PC-9 (cell line): ENCODE results near the gene MANF. TPM values are rescaled to one million over a fixed set of nuclear protein-coding genes. Genes with fewer than 3 reads are reported as not detected.
"Not testable (repeated sequence)": the region's sequence is repeated elsewhere in the genome, so short reads cannot be mapped to it uniquely, and the experiment has no call there.

Experiments
- BruUV-seq: library from RNA; stranded (reverse); fragments of 400-500 nt; replicated peaks from 2 replicates; lab custom pipeline; 2021; lab: Mats Ljungman, UMichigan
- CTCF ChIA-PET: fragments of 300-600 bp; sonication (Branson Sonifier 250); formaldehyde crosslinking; loops from one replicate; lab custom pipeline; 2022; ENCODE audit warnings: antibody characterized with exemption; lab: Charles Lee
- POLR2A ChIA-PET: fragments of 300-600 bp; sonication (Branson Sonifier 250); formaldehyde crosslinking; loops from one replicate; lab custom pipeline; 2022; ENCODE audit warnings: antibody characterized with exemption; ENCODE audit not compliant: unreplicated experiment; lab: Charles Lee
- DNase-seq, 2 experiments: peaks; one replicate each; pipeline versions ENCODE4 v3.0.0 to v3.0.0-alpha.2; 2015 to 2022; ENCODE audit warnings: mixed read lengths in 1 of 2
- H2AFZ ChIP-seq: fragments of 200-600 bp; sonication (generic); 2 replicates; pipeline ENCODE4 v1.8.1; 2017; ENCODE audit warnings: antibody characterized with exemption
- H3F3A ChIP-seq: fragments of 200-600 bp; sonication (generic); 2 replicates; pipeline ENCODE4 v1.8.1; 2017; ENCODE audit warnings: antibody characterized with exemption, mild to moderate bottlenecking, low read depth; ENCODE audit not compliant: insufficient read depth
- H3K27ac ChIP-seq: fragments of 200-600 bp; sonication (generic); 2 replicates; pipeline ENCODE4 v1.6.1; 2016; ENCODE audit warnings: mixed run types
- H3K27me3 ChIP-seq: fragments of 200-600 bp; sonication (generic); 2 replicates; pipeline ENCODE4 v1.6.1; 2016; ENCODE audit warnings: low read depth, mixed run types; ENCODE audit not compliant: insufficient read depth
- H3K36me3 ChIP-seq: fragments of 200-600 bp; sonication (generic); 2 replicates; pipeline ENCODE4 v1.6.1; 2016; ENCODE audit warnings: low read depth, mixed run types
- H3K4me1 ChIP-seq: fragments of 200-600 bp; sonication (generic); replicated peaks from 2 replicates; pipeline ENCODE4 v1.6.1; 2016; ENCODE audit warnings: mixed run types; ENCODE audit not compliant: insufficient read depth
- H3K4me2 ChIP-seq: fragments of 200-600 bp; sonication (generic); 2 replicates; pipeline ENCODE4 v1.6.1; 2017; ENCODE audit warnings: mixed run types
- H3K4me3 ChIP-seq: fragments of 200-600 bp; sonication (generic); 2 replicates; pipeline ENCODE4 v1.6.1; 2016; ENCODE audit warnings: mixed run types
- H3K79me2 ChIP-seq: fragments of 200-600 bp; sonication (generic); 2 replicates; pipeline ENCODE4 v1.6.1; 2017; ENCODE audit warnings: low read depth, mixed run types
- H3K9me2 ChIP-seq: fragments of 200-600 bp; sonication (generic); 2 replicates; pipeline ENCODE4 v1.8.1; 2017; ENCODE audit warnings: mild to moderate bottlenecking; ENCODE audit not compliant: insufficient read depth
- H3K9me3 ChIP-seq: fragments of 200-600 bp; sonication (generic); 2 replicates; pipeline ENCODE4 v1.8.1; 2016; ENCODE audit warnings: low read depth; ENCODE audit not compliant: insufficient read depth
- H4K20me1 ChIP-seq: fragments of 200-600 bp; sonication (generic); 2 replicates; pipeline ENCODE4 v1.8.1; 2017; ENCODE audit not compliant: insufficient read depth
- EZH2 ChIP-seq: fragments of 200-600 bp; sonication (generic); IDR thresholded peaks from 2 replicates; pipeline ENCODE4 v1.8.0; 2017; ENCODE audit warnings: antibody characterized with exemption, low read depth
- intact Hi-C: fragments of 100-400 bp; cut with micrococcal nuclease; formaldehyde crosslinking; loops from one replicate; pipeline ENCODE4 v1.10.0; 2022; ENCODE audit not compliant: unreplicated experiment
- total RNA-seq: library from RNA; stranded (reverse); gene quantifications from 2 replicates; pipeline ENCODE4 v1.2.3, GENCODE V29; 2021
- TF ChIP-seq, protein P1 (sequence below): fragments of 200-600 bp; sonication (generic); conservative IDR thresholded peaks from 2 replicates; pipeline ENCODE4 v1.6.1; 2017; ENCODE audit warnings: mixed run types, antibody characterized with exemption, mild to moderate bottlenecking, moderate library complexity

The MANF gene
- total RNA-seq, 1 experiment from 2014 or later: 79.1 TPM

GRCh38 chr3:51386852-51387229 is 1.8 kb downstream of the MANF start:
- no peaks in the 10 kb centered on the region for H3K9me3 ChIP-seq
- intact Hi-C loops: loop anchor here (5.0 kb wide), 4 partner anchors 415 to 1030 kb away; partner anchors contain the start of gene TMEM115
- CTCF ChIA-PET: no interaction called here
- no peak overlapping the region for H2AFZ ChIP-seq
- H3K79me2 ChIP-seq: peaks cover 49% of the 10 kb centered on the region
- POLR2A ChIA-PET: no interaction called here
- peaks cover 47% of the 10 kb centered on the region for H3K4me1 ChIP-seq
- peaks cover 42% of the 10 kb centered on the region for H3F3A ChIP-seq
- H3K27ac ChIP-seq: no peak overlapping the region
- no peaks in the 10 kb centered on the region; the same call in 1 of the 2 replicates for H4K20me1 ChIP-seq
- peak overlapping the region; percentile 91; the same call in 1 of the 2 replicates for H3K4me3 ChIP-seq
- DNase-seq: peak in 1 of 2 experiments; percentile 31
- BruUV-seq: no TSS peak
- no peak for TF ChIP-seq EZH2
- H3K9me2 ChIP-seq: no peaks in the 10 kb centered on the region
- H3K36me3 ChIP-seq: peaks cover 23% of the 10 kb centered on the region
- peak overlapping the region; percentile 95 for H3K4me2 ChIP-seq
- no peaks in the 10 kb centered on the region for H3K27me3 ChIP-seq

DNA sequence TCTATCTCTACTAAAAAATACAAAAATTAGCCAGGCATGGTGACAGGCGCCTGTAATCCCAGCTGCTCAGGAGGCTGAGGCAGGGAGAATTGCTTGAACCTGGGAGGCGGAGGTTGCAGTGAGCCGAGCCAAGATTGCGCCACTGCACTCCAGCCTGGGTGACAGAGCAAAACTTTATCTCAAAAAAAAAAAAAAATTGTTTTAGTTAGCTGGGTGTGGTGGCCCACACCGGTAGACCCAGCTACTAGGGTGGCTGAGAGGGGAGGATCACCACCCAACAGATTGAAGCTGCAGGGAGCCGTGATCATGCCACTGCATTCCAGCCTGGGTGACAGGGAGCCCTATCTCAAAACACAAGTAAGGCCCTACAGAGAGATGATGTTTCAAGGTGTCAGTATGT is 2.2 kb downstream of the MANF start:
- H3K9me3 ChIP-seq, DNase-seq, H3K27me3 ChIP-seq, H4K20me1 ChIP-seq, H2AFZ ChIP-seq, BruUV-seq, H3K9me2 ChIP-seq: not testable (repeated sequence)
- peak overlapping the region; percentile 16; the same call in 1 of the 2 replicates for H3K27ac ChIP-seq
- ChIA-PET POLR2A (interaction anchor here (0.7 to 0.8 kb wide), 4 partner anchors 81 to 802 kb away, joined by 3 to 7 read pairs (median 4); no protein-coding TSS in a partner anchor), CTCF (interaction anchor here (0.5 kb wide), 1 partner anchor 296 kb away, joined by 7 read pairs; no protein-coding TSS in a partner anchor)
- H3K36me3 ChIP-seq: peaks cover 26% of the 10 kb centered on the region
- peaks cover 53% of the 10 kb centered on the region for H3K79me2 ChIP-seq
- intact Hi-C loops: loop anchor here (5.0 kb wide), 4 partner anchors 415 to 1030 kb away; partner anchors contain the start of gene TMEM115
- peak overlapping the region; percentile 95 for H3K4me2 ChIP-seq
- peaks cover 49% of the 10 kb centered on the region for H3K4me1 ChIP-seq
- peaks cover 42% of the 10 kb centered on the region for H3F3A ChIP-seq
- H3K4me3 ChIP-seq: peak overlapping the region; percentile 11; the same call in 1 of the 2 replicates

GRCh38 chr3:51388286-51389029 is 3.4 kb downstream of the MANF start:
- H3K9me2 ChIP-seq: no peaks in the 10 kb centered on the region
- H3K4me2 ChIP-seq: peak overlapping the region; percentile 95
- H3K79me2 ChIP-seq: peaks cover 64% of the 10 kb centered on the region
- TF ChIP-seq, protein P1, sequence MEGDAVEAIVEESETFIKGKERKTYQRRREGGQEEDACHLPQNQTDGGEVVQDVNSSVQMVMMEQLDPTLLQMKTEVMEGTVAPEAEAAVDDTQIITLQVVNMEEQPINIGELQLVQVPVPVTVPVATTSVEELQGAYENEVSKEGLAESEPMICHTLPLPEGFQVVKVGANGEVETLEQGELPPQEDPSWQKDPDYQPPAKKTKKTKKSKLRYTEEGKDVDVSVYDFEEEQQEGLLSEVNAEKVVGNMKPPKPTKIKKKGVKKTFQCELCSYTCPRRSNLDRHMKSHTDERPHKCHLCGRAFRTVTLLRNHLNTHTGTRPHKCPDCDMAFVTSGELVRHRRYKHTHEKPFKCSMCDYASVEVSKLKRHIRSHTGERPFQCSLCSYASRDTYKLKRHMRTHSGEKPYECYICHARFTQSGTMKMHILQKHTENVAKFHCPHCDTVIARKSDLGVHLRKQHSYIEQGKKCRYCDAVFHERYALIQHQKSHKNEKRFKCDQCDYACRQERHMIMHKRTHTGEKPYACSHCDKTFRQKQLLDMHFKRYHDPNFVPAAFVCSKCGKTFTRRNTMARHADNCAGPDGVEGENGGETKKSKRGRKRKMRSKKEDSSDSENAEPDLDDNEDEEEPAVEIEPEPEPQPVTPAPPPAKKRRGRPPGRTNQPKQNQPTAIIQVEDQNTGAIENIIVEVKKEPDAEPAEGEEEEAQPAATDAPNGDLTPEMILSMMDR: peak; percentile 63
- TF ChIP-seq EZH2: no peak
- peaks cover 55% of the 10 kb centered on the region for H3K4me1 ChIP-seq
- H3K4me3 ChIP-seq: no peak overlapping the region; the same call in 1 of the 2 replicates
- H3K27me3 ChIP-seq: no peaks in the 10 kb centered on the region
- intact Hi-C loops: loop anchor here (1.0 to 5.0 kb wide), 5 partner anchors 416 to 1031 kb away; partner anchors contain the start of gene TMEM115
- H3K27ac ChIP-seq: peak overlapping the region; percentile 16; the same call in 1 of the 2 replicates
- peak; percentile 83 to 90 for DNase-seq
- H3F3A ChIP-seq: peaks cover 42% of the 10 kb centered on the region
- peaks cover 37% of the 10 kb centered on the region for H3K36me3 ChIP-seq
- no peaks in the 10 kb centered on the region for H3K9me3 ChIP-seq
- ChIA-PET CTCF (interaction anchor here (0.5 to 0.7 kb wide), 6 partner anchors 16 to 1986 kb away, joined by 3 to 9 read pairs (median 4); partner anchors contain the start of gene DCAF1), POLR2A (interaction anchor here (0.5 to 1.2 kb wide), 3 partner anchors 44 to 573 kb away, joined by 3 to 12 read pairs (median 8); no protein-coding TSS in a partner anchor)
- H4K20me1 ChIP-seq: no peaks in the 10 kb centered on the region; the same call in none of the 2 replicates
- BruUV-seq: no TSS peak
- no peak overlapping the region for H2AFZ ChIP-seq
